B cell (primary cell): Measurements from ENCODE around the gene CEACAM21.

Source experiments
- CTCF ChIP-seq: fragments of 200-600 bp; IDR thresholded peaks from one replicate; pipeline ENCODE4 v1.8.0; 2022; ENCODE audit warnings: antibody characterized with exemption, mild to moderate bottlenecking
- EZH2 ChIP-seq: IDR thresholded peaks from 2 replicates; pipeline ENCODE4 v1.6.1; 2012; ENCODE audit warnings: borderline replicate concordance, low read depth, mild to moderate bottlenecking, moderate library complexity, low read length; ENCODE audit not compliant: insufficient read depth, poor library complexity, severe bottlenecking

GRCh38 chr19:41528106-41528505 is 47.9 kb upstream of the CEACAM21 start:
- TF ChIP-seq CTCF, result no peak
- no peak for TF ChIP-seq EZH2
